22Rv1 (cell line): ENCODE measurements around the gene PLXNA4.

ENCODE experiments used
- CTCF ChIP-seq: fragments of 450-650 bp; IDR thresholded peaks from 2 replicates; pipeline ENCODE4 v1.5.1; 2017; ENCODE audit warnings: mild to moderate bottlenecking
- ZFX ChIP-seq: fragments of 450-650 bp; IDR thresholded peaks from 2 replicates; pipeline ENCODE4 v1.6.1; 2017; ENCODE audit warnings: antibody characterized with exemption, borderline replicate concordance

- TF ChIP-seq CTCF (no peak), ZFX (no peak)
These were observed 165.3 kb downstream of the PLXNA4 start for GRCh38 chr7:132410861-132411541.
